Neural cell (in vitro differentiated cells): Measurements from ENCODE around the gene PPP1R15B. TPM values are rescaled to one million over a fixed set of nuclear protein-coding genes. Genes with fewer than 3 reads are reported as not detected.
A peak's percentile ranks its signal among the peaks of the same experiment; 100 is the strongest.

Experiments used
- H2AFZ ChIP-seq: fragments of 200-600, 300-800 bp; sonication (generic), shearing (Covaris generic); 2 replicates; pipeline ENCODE4 v1.6.0; 2014; ENCODE audit warnings: low read depth, mild to moderate bottlenecking, antibody characterized with exemption, low read length, moderate library complexity
- H3F3A ChIP-seq: fragments of 200-600 bp; shearing (Covaris generic); 2 replicates; pipeline ENCODE4 v1.6.1; 2016; ENCODE audit warnings: mild to moderate bottlenecking, moderate library complexity, mixed read lengths, antibody characterized with exemption, low read length; ENCODE audit not compliant: insufficient read depth, poor library complexity, severe bottlenecking
- H3K27ac ChIP-seq: fragments of 200-600, 300-800 bp; sonication (generic), shearing (Covaris generic); 2 replicates; pipeline ENCODE4 v1.5.1; 2014; ENCODE audit warnings: mild to moderate bottlenecking, low read length, moderate library complexity
- H3K27me3 ChIP-seq: fragments of 300-800, 200-600 bp; sonication (generic), shearing (Covaris generic); 2 replicates; pipeline ENCODE4 v1.6.0; 2014; ENCODE audit warnings: mild to moderate bottlenecking, low read depth, low read length, moderate library complexity; ENCODE audit not compliant: insufficient read depth
- H3K36me3 ChIP-seq: fragments of 300-800, 200-600 bp; sonication (generic), shearing (Covaris generic); 2 replicates; pipeline ENCODE4 v1.5.1; 2014; ENCODE audit warnings: mild to moderate bottlenecking, antibody characterized with exemption, low read length, moderate library complexity; ENCODE audit not compliant: insufficient read depth
- H3K4me2 ChIP-seq: fragments of 300-800, 200-600 bp; sonication (generic), shearing (Covaris generic); 2 replicates; pipeline ENCODE4 v1.6.0; 2014; ENCODE audit warnings: mild to moderate bottlenecking, low read length
- H3K4me3 ChIP-seq: fragments of 300-800, 200-600 bp; sonication (generic), shearing (Covaris generic); 2 replicates; pipeline ENCODE4 v1.5.1; 2014; ENCODE audit warnings: mild to moderate bottlenecking, low read length, moderate library complexity
- H3K79me2 ChIP-seq: fragments of 200-600 bp; shearing (Covaris generic); replicated peaks from 2 replicates; pipeline ENCODE4 v1.6.0; 2014; ENCODE audit warnings: mild to moderate bottlenecking, low read length, moderate library complexity; ENCODE audit not compliant: insufficient read depth
- H3K9ac ChIP-seq: fragments of 300-800, 200-600 bp; sonication (generic), shearing (Covaris generic); 2 replicates; pipeline ENCODE4 v1.6.1; 2016; ENCODE audit warnings: mild to moderate bottlenecking, low read length, mixed read lengths
- H3K9me2 ChIP-seq: fragments of 200-600 bp; shearing (Covaris generic); 2 replicates; pipeline ENCODE4 v1.6.1; 2016; ENCODE audit warnings: mild to moderate bottlenecking, low read length, mixed read lengths; ENCODE audit not compliant: insufficient read depth
- H3K9me3 ChIP-seq: fragments of 200-600, 300-800 bp; sonication (generic), shearing (Covaris generic); 2 replicates; pipeline ENCODE4 v1.6.1; 2016; ENCODE audit warnings: mild to moderate bottlenecking, mixed run types, low read length, moderate library complexity, mixed read lengths
- H4K20me1 ChIP-seq: fragments of 200-600 bp; shearing (Covaris generic); 2 replicates; pipeline ENCODE4 v1.6.1; 2016; ENCODE audit warnings: mild to moderate bottlenecking, mixed run types; ENCODE audit not compliant: insufficient read depth
- CTCF ChIP-seq: fragments of 450-650 bp; IDR thresholded peaks from 2 replicates; pipeline ENCODE4 v1.5.1; 2014; ENCODE audit warnings: antibody characterized with exemption, mild to moderate bottlenecking, moderate library complexity; ENCODE audit not compliant: poor library complexity, severe bottlenecking
- EP300 ChIP-seq: fragments of 450-650 bp; conservative IDR thresholded peaks from 2 replicates; pipeline ENCODE4 v1.6.1; 2014; ENCODE audit warnings: antibody characterized with exemption, mild to moderate bottlenecking, moderate library complexity; ENCODE audit not compliant: poor library complexity, severe bottlenecking
- EZH2 ChIP-seq: fragments of 200-600, 300-800 bp; shearing (Covaris generic), sonication (generic); IDR thresholded peaks from 2 replicates; pipeline ENCODE4 v1.6.1; 2014; ENCODE audit warnings: antibody characterized with exemption, low read length, borderline replicate concordance, mild to moderate bottlenecking; ENCODE audit not compliant: insufficient read depth, poor library complexity, severe bottlenecking
- MXI1 ChIP-seq: fragments of 450-650 bp; conservative IDR thresholded peaks from 2 replicates; pipeline ENCODE4 v1.6.1; 2014; ENCODE audit warnings: antibody characterized with exemption, mild to moderate bottlenecking; ENCODE audit not compliant: poor library complexity, severe bottlenecking
- POLR2AphosphoS5 ChIP-seq: IDR thresholded peaks from 2 replicates; pipeline ENCODE4 v1.6.1; 2012
- RAD21 ChIP-seq: fragments of 450-650 bp; conservative IDR thresholded peaks from 2 replicates; pipeline ENCODE4 v1.6.1; 2014; ENCODE audit warnings: antibody characterized with exemption, mild to moderate bottlenecking, moderate library complexity
- SMC3 ChIP-seq: fragments of 450-650 bp; conservative IDR thresholded peaks from 2 replicates; pipeline ENCODE4 v1.6.1; 2014; ENCODE audit warnings: antibody characterized with exemption, mild to moderate bottlenecking, moderate library complexity; ENCODE audit not compliant: poor library complexity
- TAF1 ChIP-seq: IDR thresholded peaks from 2 replicates; pipeline ENCODE4 v1.6.1; 2012; ENCODE audit warnings: low read depth
- polyA plus RNA-seq: library from polyadenylated mRNA; depleted of rRNA; stranded (reverse); fragments of >200 nt; gene quantifications from 2 replicates; pipeline ENCODE4 v1.2.3, GENCODE V29; 2014
- TF ChIP-seq, protein P1 (sequence below): IDR thresholded peaks from 2 replicates; pipeline ENCODE4 v1.6.1; 2012; ENCODE audit warnings: borderline replicate concordance

The PPP1R15B gene
- polyA plus RNA-seq, 1 donor from 2014 or later: 30.1 TPM

DNA sequence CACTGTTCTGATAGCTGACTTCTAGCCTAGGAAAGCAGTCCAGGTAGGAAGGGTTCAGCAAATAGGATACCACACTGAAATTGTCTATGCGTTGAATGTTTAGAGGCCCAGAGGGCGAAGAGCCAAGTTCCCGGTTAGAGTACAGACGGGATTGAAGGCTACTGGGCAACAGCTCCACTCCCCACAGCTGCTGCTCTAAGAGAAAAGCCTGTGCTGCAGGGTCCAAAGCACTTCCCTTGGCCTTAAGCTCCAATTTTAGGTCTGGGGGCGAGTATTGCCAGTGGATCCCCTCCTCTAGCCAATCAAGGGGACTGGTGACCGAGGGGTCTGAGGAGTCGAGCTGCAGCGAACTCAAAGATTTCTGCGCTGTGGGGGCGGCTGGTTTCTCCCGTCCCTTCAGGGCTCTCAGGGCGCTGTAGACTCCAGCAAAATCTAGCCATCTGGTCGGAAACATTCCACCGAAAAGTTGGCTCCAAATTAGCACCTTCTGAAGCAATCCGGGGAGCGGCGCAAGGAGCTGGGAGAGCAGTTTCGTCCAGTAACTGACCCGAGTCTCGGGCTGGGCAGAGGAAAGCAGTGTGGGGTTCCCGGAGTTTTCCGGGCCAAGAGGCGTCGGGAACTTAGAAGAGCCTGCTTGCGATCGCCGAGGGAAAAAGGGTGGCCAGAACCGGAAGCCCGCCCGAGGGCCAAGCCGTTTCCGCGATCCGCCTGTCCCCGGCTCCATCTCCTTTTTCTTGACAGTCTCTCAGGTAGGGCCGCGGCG is 748 bp downstream of the PPP1R15B start:
- peak overlapping the region; percentile 99 for H3K27ac ChIP-seq
- H3K27me3 ChIP-seq: no peaks in the 10 kb centered on the region
- H2AFZ ChIP-seq: peak overlapping the region; percentile 53
- H3K4me3 ChIP-seq: peak overlapping the region; percentile 92
- TF ChIP-seq MXI1 (no peak), EP300 (no peak), RAD21 (no peak), EZH2 (no peak), POLR2AphosphoS5 (no peak), TAF1 (no peak), SMC3 (no peak), CTCF (no peak)
- TF ChIP-seq, protein P1, sequence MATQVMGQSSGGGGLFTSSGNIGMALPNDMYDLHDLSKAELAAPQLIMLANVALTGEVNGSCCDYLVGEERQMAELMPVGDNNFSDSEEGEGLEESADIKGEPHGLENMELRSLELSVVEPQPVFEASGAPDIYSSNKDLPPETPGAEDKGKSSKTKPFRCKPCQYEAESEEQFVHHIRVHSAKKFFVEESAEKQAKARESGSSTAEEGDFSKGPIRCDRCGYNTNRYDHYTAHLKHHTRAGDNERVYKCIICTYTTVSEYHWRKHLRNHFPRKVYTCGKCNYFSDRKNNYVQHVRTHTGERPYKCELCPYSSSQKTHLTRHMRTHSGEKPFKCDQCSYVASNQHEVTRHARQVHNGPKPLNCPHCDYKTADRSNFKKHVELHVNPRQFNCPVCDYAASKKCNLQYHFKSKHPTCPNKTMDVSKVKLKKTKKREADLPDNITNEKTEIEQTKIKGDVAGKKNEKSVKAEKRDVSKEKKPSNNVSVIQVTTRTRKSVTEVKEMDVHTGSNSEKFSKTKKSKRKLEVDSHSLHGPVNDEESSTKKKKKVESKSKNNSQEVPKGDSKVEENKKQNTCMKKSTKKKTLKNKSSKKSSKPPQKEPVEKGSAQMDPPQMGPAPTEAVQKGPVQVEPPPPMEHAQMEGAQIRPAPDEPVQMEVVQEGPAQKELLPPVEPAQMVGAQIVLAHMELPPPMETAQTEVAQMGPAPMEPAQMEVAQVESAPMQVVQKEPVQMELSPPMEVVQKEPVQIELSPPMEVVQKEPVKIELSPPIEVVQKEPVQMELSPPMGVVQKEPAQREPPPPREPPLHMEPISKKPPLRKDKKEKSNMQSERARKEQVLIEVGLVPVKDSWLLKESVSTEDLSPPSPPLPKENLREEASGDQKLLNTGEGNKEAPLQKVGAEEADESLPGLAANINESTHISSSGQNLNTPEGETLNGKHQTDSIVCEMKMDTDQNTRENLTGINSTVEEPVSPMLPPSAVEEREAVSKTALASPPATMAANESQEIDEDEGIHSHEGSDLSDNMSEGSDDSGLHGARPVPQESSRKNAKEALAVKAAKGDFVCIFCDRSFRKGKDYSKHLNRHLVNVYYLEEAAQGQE: no peak
- H3K9me2 ChIP-seq: no peaks in the 10 kb centered on the region
- no peaks in the 10 kb centered on the region for H3F3A ChIP-seq
- peak overlapping the region; percentile 99 for H3K9ac ChIP-seq
- H3K4me2 ChIP-seq: peak overlapping the region; percentile 71
- H4K20me1 ChIP-seq: peaks cover 39% of the 10 kb centered on the region
- no peaks in the 10 kb centered on the region for H3K36me3 ChIP-seq
- peaks cover 56% of the 10 kb centered on the region for H3K79me2 ChIP-seq
- no peaks in the 10 kb centered on the region for H3K9me3 ChIP-seq

- Histone ChIP-seq H3K36me3 (no peaks in the 10 kb centered on the region), H3K4me3 (peak overlapping the region; percentile 92), H4K20me1 (peaks cover 42% of the 10 kb centered on the region), H3K9ac (peak overlapping the region; percentile 99), H3F3A (no peaks in the 10 kb centered on the region), H3K9me3 (no peaks in the 10 kb centered on the region), H3K4me2 (peak overlapping the region; percentile 71), H2AFZ (no peak overlapping the region), H3K79me2 (peaks cover 64% of the 10 kb centered on the region), H3K9me2 (no peaks in the 10 kb centered on the region), H3K27ac (peak overlapping the region; percentile 99), H3K27me3 (no peaks in the 10 kb centered on the region)
- TF ChIP-seq EZH2: no peak
These were observed 1.6 kb downstream of the PPP1R15B start for GRCh38 chr1:204409836-204410687.
